ENCODE results near the gene TIMM44.

DNA sequence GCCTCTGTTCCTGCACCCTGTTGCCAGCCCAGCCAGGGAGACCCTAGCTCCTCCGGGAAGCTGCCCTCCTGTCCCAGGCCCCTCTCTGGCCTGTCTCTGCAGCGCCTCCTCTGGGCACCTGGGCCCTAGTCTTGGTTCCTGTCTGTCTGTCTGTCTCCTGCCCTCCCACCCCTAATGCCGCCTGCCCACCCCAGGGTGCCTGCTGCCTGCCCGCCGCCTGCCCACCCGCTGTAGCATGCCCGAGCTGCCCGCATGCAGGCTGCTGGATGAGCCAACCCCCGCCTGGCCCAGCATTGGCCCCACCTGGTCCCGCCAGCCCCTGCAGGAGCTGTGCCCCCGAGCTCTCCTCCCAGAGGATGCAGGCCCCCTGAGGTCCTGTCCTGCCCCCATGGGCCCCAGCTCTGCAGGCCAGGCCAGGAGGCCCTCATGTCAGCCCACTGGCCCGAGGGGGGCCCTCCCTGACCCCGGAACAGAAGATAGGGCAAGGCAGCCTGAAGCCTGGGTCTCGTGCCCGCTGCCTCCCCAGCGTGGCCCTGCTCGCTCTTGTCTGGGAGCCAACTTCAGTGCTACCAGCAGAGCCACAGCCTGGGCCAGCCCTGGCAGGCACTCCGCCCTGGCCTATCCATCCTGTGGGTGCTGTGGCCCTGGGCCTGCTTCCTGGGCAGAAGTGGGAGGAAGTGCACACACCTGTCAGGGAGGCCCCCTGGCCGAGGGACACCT is 34.6 kb downstream of the TIMM44 start:
- TF ChIP-seq, protein P1, sequence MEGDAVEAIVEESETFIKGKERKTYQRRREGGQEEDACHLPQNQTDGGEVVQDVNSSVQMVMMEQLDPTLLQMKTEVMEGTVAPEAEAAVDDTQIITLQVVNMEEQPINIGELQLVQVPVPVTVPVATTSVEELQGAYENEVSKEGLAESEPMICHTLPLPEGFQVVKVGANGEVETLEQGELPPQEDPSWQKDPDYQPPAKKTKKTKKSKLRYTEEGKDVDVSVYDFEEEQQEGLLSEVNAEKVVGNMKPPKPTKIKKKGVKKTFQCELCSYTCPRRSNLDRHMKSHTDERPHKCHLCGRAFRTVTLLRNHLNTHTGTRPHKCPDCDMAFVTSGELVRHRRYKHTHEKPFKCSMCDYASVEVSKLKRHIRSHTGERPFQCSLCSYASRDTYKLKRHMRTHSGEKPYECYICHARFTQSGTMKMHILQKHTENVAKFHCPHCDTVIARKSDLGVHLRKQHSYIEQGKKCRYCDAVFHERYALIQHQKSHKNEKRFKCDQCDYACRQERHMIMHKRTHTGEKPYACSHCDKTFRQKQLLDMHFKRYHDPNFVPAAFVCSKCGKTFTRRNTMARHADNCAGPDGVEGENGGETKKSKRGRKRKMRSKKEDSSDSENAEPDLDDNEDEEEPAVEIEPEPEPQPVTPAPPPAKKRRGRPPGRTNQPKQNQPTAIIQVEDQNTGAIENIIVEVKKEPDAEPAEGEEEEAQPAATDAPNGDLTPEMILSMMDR (IDR thresholded peaks at IDR 0.05; ENCODE audit: control extremely low read depth in 1 of 3, insufficient read depth in 1 of 3, low read depth in 1 of 3, low read length in 3 of 3): peak; percentile 30 to 44 (median 32)
- TF ChIP-seq EZH2 (IDR thresholded peaks at IDR 0.05; ENCODE audit: low read depth, low read length, severe bottlenecking): no peak
- TF ChIP-seq, protein P2, sequence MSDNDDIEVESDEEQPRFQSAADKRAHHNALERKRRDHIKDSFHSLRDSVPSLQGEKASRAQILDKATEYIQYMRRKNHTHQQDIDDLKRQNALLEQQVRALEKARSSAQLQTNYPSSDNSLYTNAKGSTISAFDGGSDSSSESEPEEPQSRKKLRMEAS (IDR thresholded peaks at IDR 0.05): no peak
- no peak for TF ChIP-seq CREB1 (IDR thresholded peaks at IDR 0.05)
- TF ChIP-seq BACH1 (IDR thresholded peaks at IDR 0.05; ENCODE audit: low read length): no peak
- no peak for TF ChIP-seq TEAD4 (IDR thresholded peaks at IDR 0.05; ENCODE audit: low read depth, low read length)
- TF ChIP-seq FOSL1 (IDR thresholded peaks at IDR 0.05; ENCODE audit: insufficient read depth, low read depth, low read length): no peak
